K562 (cell line): ENCODE results near the gene PIP4K2A. TPM values are rescaled to one million over a fixed set of nuclear protein-coding genes. Genes with fewer than 3 reads are reported as not detected.
"Not testable (repeated sequence)": the region's sequence is repeated elsewhere in the genome, so short reads cannot be mapped to it uniquely, and the experiment has no call there.

Experiments
- ATAC-seq: fragments of 200-7000 bp; cut with Tn5 transposase; 3 replicates; pipeline ENCODE4 v1.9.1; 2020; ENCODE audit warnings: moderate library complexity
- BruUV-seq: library from RNA; stranded (reverse); fragments of 400-500 nt; replicated peaks from 2 replicates; lab custom pipeline; 2021; lab: Mats Ljungman, UMichigan
- CTCF ChIA-PET: fragments of 300-600 bp; formaldehyde crosslinking; extraction: SDS; loops from one replicate; lab custom pipeline; 2021; ENCODE audit warnings: low intra/inter-chr PET ratio; lab: Yijun Ruan, JAX
- POLR2A ChIA-PET: fragments of 300-600, 350-650 bp; sonication (Branson Sonifier 250); formaldehyde crosslinking; extraction: SDS; loops from one replicate; lab custom pipeline; 2021; ENCODE audit warnings: antibody characterized with exemption, inconsistent platforms; lab: Yijun Ruan, JAX
- DNase-seq, 4 experiments: peaks; one replicate each; pipeline versions ENCODE4 v3.0.0 to v3.0.0-alpha.2; 2011 to 2018; ENCODE audit warnings: low spot score in 3 of 4, mixed read lengths in 3 of 4; ENCODE audit errors: extremely low read depth in 1 of 4
- FAIRE-seq: peaks from 2 replicates; lab custom pipeline; 2011; peaks lifted over from hg19 to GRCh38; lab: Jason Lieb, UNC
- H2AFZ ChIP-seq: 2 replicates; pipeline ENCODE4 v1.6.0; 2011; ENCODE audit warnings: low read depth, low read length, control low read depth, inconsistent platforms
- H3K27ac ChIP-seq: fragments of 200-600 bp; 3 replicates; pipeline ENCODE4 v1.8.0; 2011; ENCODE audit warnings: low read depth, mild to moderate bottlenecking, control low read depth, inconsistent platforms, low read length, moderate library complexity, mixed read lengths; ENCODE audit errors: extremely low read depth
- H3K27me3 ChIP-seq, 2 experiments: fragments of 300-600 bp in 1 of 2; 2 replicates in 1 of 2; 3 replicates in 1 of 2; pipeline versions ENCODE4 v1.6.0 to v1.8.0; 2011; ENCODE audit warnings: inconsistent platforms in 2 of 2, low read length in 2 of 2, mild to moderate bottlenecking in 1 of 2, mixed read lengths in 1 of 2, moderate library complexity in 1 of 2; ENCODE audit not compliant: control insufficient read depth in 2 of 2, insufficient read depth in 2 of 2
- H3K36me3 ChIP-seq: fragments of 300-600 bp; 3 replicates; pipeline ENCODE4 v1.8.0; 2011; ENCODE audit warnings: mild to moderate bottlenecking, low read length, inconsistent platforms; ENCODE audit not compliant: control insufficient read depth, insufficient read depth
- H3K4me1 ChIP-seq, 2 experiments: fragments of 200-600 bp in 1 of 2; replicated peaks in 1 of 2; 2 replicates in 1 of 2; 3 replicates in 1 of 2; pipeline versions ENCODE4 v1.5.1 to v1.8.0; 2011; ENCODE audit warnings: inconsistent platforms in 2 of 2, low read length in 2 of 2, mild to moderate bottlenecking in 1 of 2, mixed read lengths in 1 of 2, moderate library complexity in 1 of 2; ENCODE audit not compliant: control insufficient read depth in 2 of 2, insufficient read depth in 2 of 2
- H3K4me2 ChIP-seq: 2 replicates; pipeline ENCODE4 v1.6.1; 2011; ENCODE audit warnings: low read length, control low read depth, inconsistent platforms, mixed read lengths; ENCODE audit not compliant: insufficient read depth
- H3K4me3 ChIP-seq: fragments of 200-600 bp; sonication (generic), shearing (Covaris generic); 2 replicates; pipeline ENCODE4 v1.5.1; 2016; ENCODE audit warnings: control low read depth, inconsistent platforms
- H3K79me2 ChIP-seq: fragments of 200-600 bp; 3 replicates; pipeline ENCODE4 v1.8.0; 2011; ENCODE audit warnings: low read length, inconsistent platforms; ENCODE audit not compliant: control insufficient read depth, insufficient read depth
- H3K9ac ChIP-seq, 2 experiments: 2 replicates each; pipeline versions ENCODE4 v1.6.0 to v1.6.1; 2011; ENCODE audit warnings: low read depth in 2 of 2, low read length in 2 of 2, control low read depth in 1 of 2, inconsistent platforms in 1 of 2, mild to moderate bottlenecking in 1 of 2, mixed read lengths in 1 of 2; ENCODE audit not compliant: insufficient read depth in 1 of 2
- H3K9me1 ChIP-seq: one replicate; pipeline ENCODE4 v1.6.0; 2011; ENCODE audit warnings: inconsistent platforms, mild to moderate bottlenecking, low read length, moderate library complexity; ENCODE audit not compliant: control insufficient read depth, insufficient read depth
- H3K9me3 ChIP-seq: replicated peaks from 2 replicates; pipeline ENCODE4 v1.5.1; 2011; ENCODE audit warnings: low read depth, low read length, inconsistent platforms; ENCODE audit not compliant: control insufficient read depth, insufficient read depth
- H4K20me1 ChIP-seq: replicated peaks from 2 replicates; pipeline ENCODE4 v1.6.1; 2011; ENCODE audit warnings: low read length, inconsistent platforms, mixed read lengths; ENCODE audit not compliant: control insufficient read depth, insufficient read depth
- MEIS2 ChIP-seq: fragments of 450-650 bp; IDR thresholded peaks from 2 replicates; pipeline ENCODE4 v1.6.1; 2014; ENCODE audit warnings: mild to moderate bottlenecking; ENCODE audit not compliant: partially characterized antibody
- RBM25 ChIP-seq: fragments of 200-400 bp; formaldehyde crosslinking; IDR thresholded peaks from 2 replicates; pipeline ENCODE4 v1.6.1; 2018; ENCODE audit warnings: low read length, low read depth, moderate library complexity; ENCODE audit not compliant: severe bottlenecking
- ZBTB2 ChIP-seq: fragments of 450-650 bp; IDR thresholded peaks from 2 replicates; pipeline ENCODE4 v1.6.1; 2016; ENCODE audit warnings: antibody characterized with exemption
- ZNF121 ChIP-seq: sonication (generic); formaldehyde crosslinking; conservative IDR thresholded peaks from 2 replicates; pipeline ENCODE4 v1.8.0; 2022; ENCODE audit warnings: missing genetic modification reagents
- WGBS: fragments of 100-300 bp; shearing (Covaris generic); methylation state at CpG from one replicate; pipeline ENCODE4 v1.1.6; 2016; ENCODE audit warnings: low coverage, mixed read lengths; ENCODE audit not compliant: insufficient coverage; ENCODE audit errors: missing lambda C conversion rate; 5-methylcytosine and 5-hydroxymethylcytosine counted together
- in situ Hi-C: fragments of 300-500 bp; cut with MboI; formaldehyde crosslinking; loops from 4 replicates; pipeline ENCODE4 v1.15.0; 2018; ENCODE audit warnings: inconsistent platforms, mixed read lengths
- intact Hi-C: fragments of 100-400 bp; cut with micrococcal nuclease; formaldehyde crosslinking; loops from 2 replicates; pipeline ENCODE4 v1.14.2; 2022
- polyA plus RNA-seq, 8 experiments: library from polyadenylated mRNA; depleted of rRNA in 4 of 8; stranded (reverse) in 5 of 8; unstranded in 3 of 8; fragments of >200 nt; fragmentation: Nextera tagmentation in 2 of 8; fragmentation: Illumina TruSeq in 1 of 8; extraction: Ambion mirVana in 2 of 8; extraction: Trizol in 1 of 8; gene quantifications; 2 replicates each; pipeline versions ENCODE4 v1.2.1 to v1.2.3, GENCODE V29; 2011 to 2014; ENCODE audit warnings: inconsistent platforms in 1 of 8, missing spikeins in 1 of 8
- total RNA-seq, 7 experiments: library from RNA; depleted of rRNA in 6 of 7; stranded (reverse); fragments of >200 nt in 6 of 7; fragmentation: Illumina TruSeq in 2 of 7; extraction: Trizol in 2 of 7; gene quantifications; 2 replicates each; pipeline versions ENCODE4 v1.2.1 to v1.2.3, GENCODE V29; 2011 to 2021; ENCODE audit warnings: low replicate concordance in 1 of 7

Gene PIP4K2A
- total and polyA plus RNA-seq, 9 of the 15 experiments (the other 6 are each of a cell fraction or from before 2014, with no cell fraction given): 35.6 to 117 (median 71.9) TPM

- H3K9me1 ChIP-seq: no peaks in the 10 kb centered on the region
- no peak for ATAC-seq
- H2AFZ ChIP-seq: no peak overlapping the region
- H3K9ac ChIP-seq: no peak overlapping the region
- H3K79me2 ChIP-seq: no peaks in the 10 kb centered on the region
- H3K36me3 ChIP-seq: no peaks in the 10 kb centered on the region
- ChIA-PET POLR2A (interaction anchor here (1.3 to 1.9 kb wide), 2 partner anchors 10 to 12 kb away, joined by 4 to 5 read pairs; no protein-coding TSS in a partner anchor), CTCF (no interaction called here)
- intact Hi-C loops (no loop called here), in situ Hi-C loops (no loop called here)
- H3K27me3 ChIP-seq: no peaks in the 10 kb centered on the region
- H3K4me3 ChIP-seq: no peak overlapping the region
- TF ChIP-seq ZBTB2 (no peak), MEIS2 (peak; percentile 46)
- no TSS peak for BruUV-seq
- no peak for DNase-seq
- 27% methylated on average over 7 of the region's 7 CpGs for WGBS
- peaks cover 0 to 21% of the 10 kb centered on the region in 2 experiments; a peak in 3 of 5 replicates for H3K4me1 ChIP-seq
- no peak overlapping the region for H3K4me2 ChIP-seq
- no peaks in the 10 kb centered on the region for H4K20me1 ChIP-seq
- no peak for FAIRE-seq
- no peak overlapping the region for H3K27ac ChIP-seq
- no peaks in the 10 kb centered on the region for H3K9me3 ChIP-seq
Measured at GRCh38 chr10:22500656-22501340, 213.6 kb downstream of the PIP4K2A start.

GRCh38 chr10:22499973-22500372 lies 214.4 kb downstream of the PIP4K2A start:
- H3K9me3 ChIP-seq, in situ Hi-C loops, H3K27me3 ChIP-seq, FAIRE-seq, H3K9ac ChIP-seq, H3K4me2 ChIP-seq, CTCF ChIA-PET, DNase-seq, H4K20me1 ChIP-seq, H3K27ac ChIP-seq, H3K79me2 ChIP-seq, BruUV-seq, intact Hi-C loops, H2AFZ ChIP-seq, H3K36me3 ChIP-seq, H3K9me1 ChIP-seq, ATAC-seq, H3K4me3 ChIP-seq: not testable (repeated sequence)
- POLR2A ChIA-PET: interaction anchor here (0.7 to 1.9 kb wide), 2 partner anchors 9 to 10 kb away, joined by 3 to 5 read pairs; no protein-coding TSS in a partner anchor
- peak; percentile 53 for TF ChIP-seq RBM25
- TF ChIP-seq ZNF121: peak; percentile 86
- WGBS: 11% methylated on average over 2 of the region's 2 CpGs
- H3K4me1 ChIP-seq: peaks cover 0 to 16% of the 10 kb centered on the region in 2 experiments; a peak in 3 of 5 replicates
